Erythroblast (primary cell): ENCODE data around the gene KCNH1.

Experiments
- GATA1 ChIP-seq: IDR thresholded peaks from 2 replicates; pipeline ENCODE4 v1.6.1; 2011; ENCODE audit warnings: low read depth, mild to moderate bottlenecking, control low read depth, low read length, moderate library complexity
- POLR2A ChIP-seq: IDR thresholded peaks from 2 replicates; pipeline ENCODE4 v1.6.1; 2011; ENCODE audit warnings: mild to moderate bottlenecking, low read length

GRCh38 chr1:210730023-210730422 is 403.9 kb downstream of the KCNH1 start:
- no peak for TF ChIP-seq POLR2A
- TF ChIP-seq GATA1 = no peak
